HEK293T (cell line): Measurements from ENCODE around the gene CCNJ.
A peak's percentile ranks its signal among the peaks of the same experiment; 100 is the strongest.

ENCODE experiments used
- CTCF ChIA-PET: fragments of 350-600 bp; formaldehyde crosslinking; extraction: SDS; loops from one replicate; lab custom pipeline; 2021; ENCODE audit warnings: antibody characterized with exemption, inconsistent platforms; lab: Yijun Ruan, JAX
- POLR2A ChIA-PET: fragments of 350-600 bp; formaldehyde crosslinking; extraction: SDS; loops from one replicate; lab custom pipeline; 2020; ENCODE audit warnings: antibody characterized with exemption, inconsistent platforms; lab: Yijun Ruan, JAX
- DNase-seq: peaks from one replicate; pipeline ENCODE4 v3.0.0; 2012; ENCODE audit warnings: mixed read lengths; ENCODE audit errors: extremely low spot score
- ARNT ChIP-seq: fragments of 450-650 bp; IDR thresholded peaks from 2 replicates; pipeline ENCODE4 v1.6.1; 2017; ENCODE audit warnings: mild to moderate bottlenecking
- BHLHE40 ChIP-seq: fragments of 450-650 bp; IDR thresholded peaks from 2 replicates; pipeline ENCODE4 v1.6.1; 2016; ENCODE audit warnings: mild to moderate bottlenecking, moderate library complexity, borderline replicate concordance
- CTBP1 ChIP-seq: fragments of 450-650 bp; IDR thresholded peaks from 2 replicates; pipeline ENCODE4 v1.6.1; 2016; ENCODE audit warnings: borderline replicate concordance
- ELF4 ChIP-seq: fragments of 450-650 bp; IDR thresholded peaks from 2 replicates; pipeline ENCODE4 v1.6.1; 2017; ENCODE audit warnings: antibody characterized with exemption
- FOXA1 ChIP-seq: fragments of 450-650 bp; IDR thresholded peaks from 2 replicates; pipeline ENCODE4 v1.6.1; 2016; ENCODE audit warnings: mild to moderate bottlenecking
- FOXK2 ChIP-seq: fragments of 450-650 bp; IDR thresholded peaks from 2 replicates; pipeline ENCODE4 v1.6.1; 2016; ENCODE audit warnings: mild to moderate bottlenecking
- FOXM1 ChIP-seq: fragments of 450-650 bp; IDR thresholded peaks from 2 replicates; pipeline ENCODE4 v1.6.1; 2017; ENCODE audit warnings: mild to moderate bottlenecking, borderline replicate concordance
- HDGF ChIP-seq: fragments of 450-650 bp; IDR thresholded peaks from 2 replicates; pipeline ENCODE4 v1.6.1; 2017; ENCODE audit warnings: antibody characterized with exemption, borderline replicate concordance
- L3MBTL2 ChIP-seq: fragments of 450-650 bp; conservative IDR thresholded peaks from 2 replicates; pipeline ENCODE4 v1.6.1; 2016; ENCODE audit warnings: mild to moderate bottlenecking
- LEF1 ChIP-seq: fragments of 450-650 bp; IDR thresholded peaks from 2 replicates; pipeline ENCODE4 v1.6.1; 2017; ENCODE audit warnings: mild to moderate bottlenecking, borderline replicate concordance
- NFRKB ChIP-seq: fragments of 450-650 bp; IDR thresholded peaks from 2 replicates; pipeline ENCODE4 v1.6.1; 2016; ENCODE audit warnings: mild to moderate bottlenecking, moderate library complexity
- PKNOX1 ChIP-seq: fragments of 450-650 bp; IDR thresholded peaks from 2 replicates; pipeline ENCODE4 v1.6.1; 2016
- SP1 ChIP-seq: fragments of 450-650 bp; IDR thresholded peaks from 2 replicates; pipeline ENCODE4 v1.6.1; 2017
- SUZ12 ChIP-seq: fragments of 450-650 bp; IDR thresholded peaks from 2 replicates; pipeline ENCODE4 v1.6.1; 2016; ENCODE audit warnings: mild to moderate bottlenecking
- TARDBP ChIP-seq: fragments of 450-650 bp; IDR thresholded peaks from 2 replicates; pipeline ENCODE4 v1.6.1; 2016
- ZNF384 ChIP-seq: fragments of 450-650 bp; IDR thresholded peaks from 2 replicates; pipeline ENCODE4 v1.6.1; 2016

The CCNJ gene

GRCh38 chr10:96090463-96090800 is 47.0 kb downstream of the CCNJ start:
- DNase-seq, result no peak
- ChIA-PET POLR2A (interaction anchor here (1.5 to 2.9 kb wide), 6 partner anchors 14 to 46 kb away, joined by 4 to 102 read pairs (median 12); partner anchors contain the start of gene ZNF518A), CTCF (no interaction called here)
- TF ChIP-seq ZNF384, result no peak
- TF ChIP-seq FOXM1, result no peak
- no peak for TF ChIP-seq LEF1
- TF ChIP-seq FOXK2, result no peak
- no peak for TF ChIP-seq FOXA1
- no peak for TF ChIP-seq BHLHE40
- no peak for TF ChIP-seq ELF4
- 0 out of 2 replicates have a peak, but pooled peaks have one; percentile 7 for TF ChIP-seq L3MBTL2

GRCh38 chr10:96092999-96093767 is 49.8 kb downstream of the CCNJ start:
- no peak for DNase-seq
- POLR2A ChIA-PET, result interaction anchor here (2.0 kb wide), 1 partner anchor 37 kb away, joined by 13 read pairs; the partner anchor contains the start of gene ZNF518A
- CTCF ChIA-PET, result no interaction called here
- TF ChIP-seq HDGF (no peak), ZNF384 (no peak), TARDBP (no peak), FOXM1 (no peak), L3MBTL2 (no peak), FOXA1 (no peak), CTBP1 (no peak), ARNT (no peak), LEF1 (no peak), BHLHE40 (no peak)

GRCh38 chr10:96093948-96094347 is 50.6 kb downstream of the CCNJ start:
- TF ChIP-seq CTBP1, result no peak
- TF ChIP-seq FOXA1, result no peak
- ChIA-PET POLR2A (interaction anchor here (2.0 kb wide), 1 partner anchor 36 kb away, joined by 13 read pairs; the partner anchor contains the start of gene ZNF518A), CTCF (no interaction called here)
- DNase-seq, result no peak

- POLR2A ChIA-PET, result no interaction called here
- TF ChIP-seq TARDBP, result no peak
- no peak for TF ChIP-seq ARNT
- TF ChIP-seq PKNOX1, result no peak
- no peak for TF ChIP-seq HDGF
- TF ChIP-seq NFRKB, result no peak
- no peak for TF ChIP-seq ZNF384
- no peak for TF ChIP-seq ELF4
- TF ChIP-seq CTBP1, result no peak
- TF ChIP-seq BHLHE40, result no peak
- no peak for TF ChIP-seq FOXA1
- TF ChIP-seq FOXM1, result no peak
- TF ChIP-seq SP1, result no peak
- no peak for TF ChIP-seq FOXK2
- no peak for TF ChIP-seq L3MBTL2
- no peak for TF ChIP-seq SUZ12
- TF ChIP-seq LEF1, result no peak
- no peak for DNase-seq
- CTCF ChIA-PET, result no interaction called here
Measured at GRCh38 chr10:96096958-96097357, 53.6 kb downstream of the CCNJ start.

- TF ChIP-seq LEF1 (no peak), L3MBTL2 (no peak), HDGF (no peak), BHLHE40 (no peak), ELF4 (no peak), FOXK2 (no peak), NFRKB (no peak)
- no peak for DNase-seq
- ChIA-PET POLR2A (no interaction called here), CTCF (no interaction called here)
Measured at GRCh38 chr10:96097865-96098264, 54.5 kb downstream of the CCNJ start.

GRCh38 chr10:96107623-96108038 is 64.2 kb downstream of the CCNJ start:
- no peak for DNase-seq
- CTCF ChIA-PET, result no interaction called here
- POLR2A ChIA-PET, result no interaction called here
- TF ChIP-seq L3MBTL2 (no peak), CTBP1 (no peak), NFRKB (no peak), ZNF384 (no peak), ARNT (no peak), PKNOX1 (no peak), FOXA1 (no peak), HDGF (no peak), FOXM1 (no peak)
